Upper lobe of right lung (tissue), 1 donor: ENCODE data around the gene HTRA3. TPM values are rescaled to one million over a fixed set of nuclear protein-coding genes. Genes with fewer than 3 reads are reported as not detected.

Source experiments
- ATAC-seq: fragments of 200-7000 bp; cut with Tn5 transposase; one replicate; pipeline ENCODE4 v1.9.1; 2020; ENCODE audit warnings: mild to moderate bottlenecking, moderate library complexity
- DNase-seq: peaks from one replicate; pipeline ENCODE4 v3.0.0-alpha.2; 2020
- H3K27ac ChIP-seq: fragments of 200-600 bp; one replicate; pipeline ENCODE4 v1.8.0; 2022
- H3K27me3 ChIP-seq: fragments of 200-600 bp; one replicate; pipeline ENCODE4 v1.8.0; 2022; ENCODE audit warnings: mild to moderate bottlenecking
- H3K36me3 ChIP-seq: fragments of 200-600 bp; one replicate; pipeline ENCODE4 v1.8.0; 2022
- H3K4me1 ChIP-seq: fragments of 200-600 bp; one replicate; pipeline ENCODE4 v1.8.0; 2022
- H3K4me3 ChIP-seq: fragments of 200-600 bp; one replicate; pipeline ENCODE4 v1.8.0; 2022; ENCODE audit warnings: mild to moderate bottlenecking
- H3K9me3 ChIP-seq: fragments of 200-600 bp; one replicate; pipeline ENCODE4 v1.8.0; 2022
- CTCF ChIP-seq: fragments of 200-600 bp; IDR thresholded peaks from one replicate; pipeline ENCODE4 v1.8.0; 2022; ENCODE audit warnings: antibody characterized with exemption
- intact Hi-C: fragments of 100-400 bp; cut with DNase I; formaldehyde crosslinking; loops from one replicate; pipeline ENCODE4 v1.11.0; 2022
- total RNA-seq: library from RNA; stranded (reverse); fragmentation: NEBNext Ultra II Directional; extraction: Animal tissue kit (Norgen Biotek cat#: 25700); gene quantifications from one replicate; pipeline ENCODE4 v1.2.1, GENCODE V29; 2021
- donor health status: DM: no; HTN: yes; CAD: no; lungs with severe emphysema.

The HTRA3 gene
- total RNA-seq, 1 donor from 2014 or later = 25.0 TPM

- no peaks in the 10 kb centered on the region for H3K27me3 ChIP-seq
- no peak for DNase-seq
- no peaks in the 10 kb centered on the region for H3K36me3 ChIP-seq
- no peak for ATAC-seq
- peaks cover 10% of the 10 kb centered on the region for H3K4me1 ChIP-seq
- no peak overlapping the region for H3K4me3 ChIP-seq
- no peak for TF ChIP-seq CTCF
- no peak overlapping the region for H3K27ac ChIP-seq
- no peaks in the 10 kb centered on the region for H3K9me3 ChIP-seq
- intact Hi-C loops = no loop called here
Observed at GRCh38 chr4:8252301-8253173, 17.0 kb upstream of the HTRA3 start.

- no peaks in the 10 kb centered on the region for H3K9me3 ChIP-seq
- ATAC-seq (no peak), DNase-seq (no peak)
- H3K4me3 ChIP-seq = no peak overlapping the region
- no peaks in the 10 kb centered on the region for H3K27me3 ChIP-seq
- TF ChIP-seq CTCF = no peak
- intact Hi-C loops = no loop called here
- H3K27ac ChIP-seq = no peak overlapping the region
- no peaks in the 10 kb centered on the region for H3K36me3 ChIP-seq
- no peaks in the 10 kb centered on the region for H3K4me1 ChIP-seq
Observed at GRCh38 chr4:8254076-8254475, 15.5 kb upstream of the HTRA3 start.

GRCh38 chr4:8255698-8256441 lies 13.7 kb upstream of the HTRA3 start:
- peak; percentile 35 for ATAC-seq

DNA sequence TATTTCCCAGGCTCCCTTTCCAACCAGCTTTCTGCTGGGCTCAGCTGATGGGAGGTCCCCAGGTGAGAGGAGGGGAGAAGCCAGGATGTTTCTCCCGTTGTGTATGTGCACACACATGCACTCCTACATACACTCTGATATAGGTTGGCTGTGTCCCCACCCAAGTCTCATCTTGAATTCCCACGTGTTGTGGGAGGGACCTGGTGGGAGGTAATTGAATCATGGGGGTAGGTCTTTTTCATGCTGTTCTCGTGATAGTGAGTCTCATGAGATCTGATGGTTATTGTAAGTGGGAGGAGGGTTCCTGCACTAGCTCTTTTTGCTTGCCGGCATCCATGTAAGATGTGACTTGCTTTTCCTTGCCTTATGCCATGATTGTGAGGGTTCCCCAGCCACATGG lies 11.7 kb upstream of the HTRA3 start:
- Histone ChIP-seq H3K27me3 (no peaks in the 10 kb centered on the region), H3K27ac (no peak overlapping the region), H3K4me3 (no peak overlapping the region), H3K36me3 (no peaks in the 10 kb centered on the region), H3K9me3 (no peaks in the 10 kb centered on the region), H3K4me1 (peaks cover 3% of the 10 kb centered on the region)
- no peak for DNase-seq
- no peak for TF ChIP-seq CTCF
- ATAC-seq = no peak
- intact Hi-C loops = no loop called here

More at GRCh38 chr4:8255698-8256441, 13.7 kb upstream of the HTRA3 start:
- Histone ChIP-seq H3K4me3 (no peak overlapping the region), H3K9me3 (no peaks in the 10 kb centered on the region), H3K27me3 (no peaks in the 10 kb centered on the region), H3K36me3 (no peaks in the 10 kb centered on the region), H3K27ac (no peak overlapping the region), H3K4me1 (peaks cover 1% of the 10 kb centered on the region)
- TF ChIP-seq CTCF = no peak
- intact Hi-C loops = no loop called here
- DNase-seq = no peak

GRCh38 chr4:8258552-8259212 lies 10.9 kb upstream of the HTRA3 start:
- H3K36me3 ChIP-seq = no peaks in the 10 kb centered on the region
- no peaks in the 10 kb centered on the region for H3K9me3 ChIP-seq
- H3K27ac ChIP-seq = no peak overlapping the region
- intact Hi-C loops = no loop called here
- H3K27me3 ChIP-seq = no peaks in the 10 kb centered on the region
- H3K4me3 ChIP-seq = no peak overlapping the region
- TF ChIP-seq CTCF = no peak
- H3K4me1 ChIP-seq = peaks cover 3% of the 10 kb centered on the region
- ATAC-seq = no peak
- no peak for DNase-seq
